ENCODE results near the gene SPTLC2.
"Not testable (repeated sequence)": the region's sequence is repeated elsewhere in the genome, so short reads cannot be mapped to it uniquely, and the experiment has no call there.

The SPTLC2 gene

GRCh38 chr14:77642407-77642806 is 26.0 kb upstream of the SPTLC2 start:
- DNase-seq (ENCODE audit: low read depth), result no peak
- TF ChIP-seq POLR2A (IDR thresholded peaks at IDR 0.05; ENCODE audit: extremely low read depth, insufficient read length) (no peak), CTCF (IDR thresholded peaks at IDR 0.05; ENCODE audit: low read depth, low read length) (no peak), MAX (IDR thresholded peaks at IDR 0.05; ENCODE audit: low read depth, low read length) (no peak), MYC (IDR thresholded peaks at IDR 0.05; ENCODE audit: low read depth, low read length) (no peak)
- H3K4me3 ChIP-seq (ENCODE audit: low read depth, low read length), result no peak overlapping the region

- TF ChIP-seq MAX (IDR thresholded peaks at IDR 0.05; ENCODE audit: low read depth, low read length) (no peak), POLR2A (IDR thresholded peaks at IDR 0.05; ENCODE audit: extremely low read depth, insufficient read length) (no peak), CTCF (IDR thresholded peaks at IDR 0.05; ENCODE audit: low read depth, low read length) (no peak), MYC (IDR thresholded peaks at IDR 0.05; ENCODE audit: low read depth, low read length) (no peak)
- DNase-seq (ENCODE audit: low read depth), result peak; percentile 68
- H3K4me3 ChIP-seq (ENCODE audit: low read depth, low read length), result peak overlapping the region; percentile 17
Measured at GRCh38 chr14:77641534-77642341, 25.3 kb upstream of the SPTLC2 start.

- H3K4me3 ChIP-seq (ENCODE audit: low read depth, low read length), result no peak overlapping the region
- no peak for TF ChIP-seq CTCF (IDR thresholded peaks at IDR 0.05; ENCODE audit: low read depth, low read length)
- TF ChIP-seq POLR2A (IDR thresholded peaks at IDR 0.05; ENCODE audit: extremely low read depth, insufficient read length), result no peak
- TF ChIP-seq MYC (IDR thresholded peaks at IDR 0.05; ENCODE audit: low read depth, low read length), result no peak
- no peak for TF ChIP-seq MAX (IDR thresholded peaks at IDR 0.05; ENCODE audit: low read depth, low read length)
- no peak for DNase-seq (ENCODE audit: low read depth)
Measured at GRCh38 chr14:77640756-77641533, 24.5 kb upstream of the SPTLC2 start.

- DNase-seq (ENCODE audit: low read depth), result no peak
- no peak overlapping the region for H3K4me3 ChIP-seq (ENCODE audit: low read depth, low read length)
- TF ChIP-seq MYC (IDR thresholded peaks at IDR 0.05; ENCODE audit: low read depth, low read length), result no peak
- no peak for TF ChIP-seq CTCF (IDR thresholded peaks at IDR 0.05; ENCODE audit: low read depth, low read length)
- no peak for TF ChIP-seq POLR2A (IDR thresholded peaks at IDR 0.05; ENCODE audit: extremely low read depth, insufficient read length)
- TF ChIP-seq MAX (IDR thresholded peaks at IDR 0.05; ENCODE audit: low read depth, low read length), result no peak
Measured at GRCh38 chr14:77638771-77639171, 22.3 kb upstream of the SPTLC2 start.

GRCh38 chr14:77635869-77636268 is 19.4 kb upstream of the SPTLC2 start:
- not testable (repeated sequence) for H3K4me3 ChIP-seq (ENCODE audit: low read depth, low read length); DNase-seq (ENCODE audit: low read depth)

GRCh38 chr14:77635466-77635865 is 19.0 kb upstream of the SPTLC2 start:
- not testable (repeated sequence) for H3K4me3 ChIP-seq (ENCODE audit: low read depth, low read length); DNase-seq (ENCODE audit: low read depth)
